HG02678 (cell line): ENCODE data around the gene TINAGL1.

Source experiments
- ATAC-seq: cut with Tn5 transposase; IDR thresholded peaks from one replicate; pipeline ENCODE4 v1.9.1; 2021; ENCODE audit warnings: mild to moderate bottlenecking, moderate library complexity; ENCODE audit not compliant: unreplicated experiment

The TINAGL1 gene

GRCh38 chr1:31568895-31569595 lies 7.3 kb upstream of the TINAGL1 start:
- no peak for ATAC-seq

- no peak for ATAC-seq
Observed at GRCh38 chr1:31569596-31570173, 6.6 kb upstream of the TINAGL1 start.

GRCh38 chr1:31570228-31570627 lies 6.1 kb upstream of the TINAGL1 start:
- ATAC-seq, result no peak

- no peak for ATAC-seq
Observed at GRCh38 chr1:31570906-31571305, 5.4 kb upstream of the TINAGL1 start.

- ATAC-seq, result no peak
Observed at GRCh38 chr1:31571340-31572295, 4.7 kb upstream of the TINAGL1 start.

- ATAC-seq, result no peak
Observed at GRCh38 chr1:31572323-31573104, 3.8 kb upstream of the TINAGL1 start.

- ATAC-seq, result no peak
Observed at GRCh38 chr1:31573261-31573660, 3.1 kb upstream of the TINAGL1 start.

- ATAC-seq, result no peak
Observed at GRCh38 chr1:31574749-31575368, 1.5 kb upstream of the TINAGL1 start.

- ATAC-seq, result no peak
Observed at GRCh38 chr1:31575369-31576140, 760 bp upstream of the TINAGL1 start.

GRCh38 chr1:31576743-31577455 lies 584 bp downstream of the TINAGL1 start:
- ATAC-seq, result no peak

- no peak for ATAC-seq
Observed at GRCh38 chr1:31577515-31578192, 1.3 kb downstream of the TINAGL1 start.

GRCh38 chr1:31579374-31579773 lies 3.1 kb downstream of the TINAGL1 start:
- no peak for ATAC-seq

GRCh38 chr1:31580513-31580870 lies 4.2 kb downstream of the TINAGL1 start:
- no peak for ATAC-seq

- no peak for ATAC-seq
Observed at GRCh38 chr1:31580891-31581603, 4.7 kb downstream of the TINAGL1 start.

GRCh38 chr1:31581821-31582810 lies 5.8 kb downstream of the TINAGL1 start:
- ATAC-seq, result no peak

GRCh38 chr1:31583082-31583994 lies 7.0 kb downstream of the TINAGL1 start:
- ATAC-seq, result no peak
